GM19468 (cell line): ENCODE data around the gene SLCO4A1.

ENCODE experiments used
- ATAC-seq: cut with Tn5 transposase; IDR thresholded peaks from one replicate; pipeline ENCODE4 v1.9.1; 2021; ENCODE audit warnings: mild to moderate bottlenecking, moderate library complexity, moderate number of reproducible peaks; ENCODE audit not compliant: unreplicated experiment; ENCODE audit errors: extremely low read depth

Gene SLCO4A1

DNA sequence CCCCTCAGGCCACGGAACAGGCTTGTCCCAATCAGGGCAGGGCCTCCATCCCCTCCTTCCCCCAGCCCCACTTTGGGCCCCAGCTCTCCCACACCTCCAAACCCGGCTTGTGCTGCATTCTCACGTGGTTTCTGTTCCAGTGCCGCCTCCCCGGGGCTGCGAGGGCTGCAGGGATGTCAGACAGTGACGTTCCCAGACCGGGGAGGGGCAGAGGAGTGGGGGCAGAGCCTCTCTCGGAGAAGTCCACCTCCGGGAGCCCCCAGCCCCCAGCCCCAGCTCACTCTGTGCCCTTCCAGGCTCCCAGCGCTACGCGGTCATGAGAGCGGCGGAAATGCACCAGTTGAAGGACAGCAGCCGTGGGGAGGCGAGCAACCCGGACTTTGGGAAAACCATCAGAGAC lies 18.5 kb downstream of the SLCO4A1 start:
- no peak for ATAC-seq

GRCh38 chr20:62661647-62662046 lies 19.3 kb downstream of the SLCO4A1 start:
- ATAC-seq, result no peak

GRCh38 chr20:62662422-62662821 lies 20.1 kb downstream of the SLCO4A1 start:
- ATAC-seq, result no peak

DNA sequence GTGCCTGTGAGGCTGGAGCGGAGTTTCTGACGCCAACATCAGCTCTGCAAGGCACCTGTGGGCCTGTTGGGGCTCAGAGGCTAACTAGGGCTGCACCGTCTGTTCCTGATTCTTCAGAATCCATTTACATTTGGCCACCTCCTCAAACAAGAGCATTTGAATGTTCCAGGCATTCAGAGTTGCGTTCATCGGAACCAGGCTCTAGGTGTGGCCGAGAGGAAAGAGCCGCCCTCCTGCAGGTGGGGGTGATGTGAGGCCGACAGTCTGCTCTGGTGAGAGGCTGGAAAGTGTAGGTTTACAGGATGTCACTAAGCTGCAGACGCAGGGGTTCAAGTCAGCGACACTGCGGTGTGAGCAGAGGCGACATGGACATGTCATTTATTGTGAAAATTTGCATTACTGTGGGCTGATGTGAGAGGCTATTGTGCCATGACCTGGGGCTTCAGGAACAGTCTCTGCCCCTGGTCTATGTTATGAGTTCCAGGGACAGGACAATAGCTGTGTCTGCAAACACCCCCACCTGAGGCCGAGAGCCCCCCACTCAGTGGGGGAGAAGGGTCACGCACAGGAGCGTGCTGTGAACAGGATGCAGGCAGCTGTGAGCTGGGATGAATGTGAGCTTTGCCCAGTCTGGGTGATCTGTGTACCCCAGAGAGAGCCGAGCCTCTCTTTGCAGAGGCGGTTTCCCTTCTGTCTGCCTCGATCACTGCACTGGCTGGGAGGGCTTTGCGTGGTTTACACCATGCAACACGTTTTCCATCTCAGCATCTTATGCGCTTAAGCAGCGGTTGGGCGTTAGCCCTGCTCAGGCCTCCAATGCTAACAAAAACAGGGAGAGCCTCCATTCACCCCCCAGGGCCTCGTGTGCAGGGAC lies 21.1 kb downstream of the SLCO4A1 start:
- no peak for ATAC-seq

GRCh38 chr20:62664019-62664971 lies 22.0 kb downstream of the SLCO4A1 start:
- no peak for ATAC-seq

DNA sequence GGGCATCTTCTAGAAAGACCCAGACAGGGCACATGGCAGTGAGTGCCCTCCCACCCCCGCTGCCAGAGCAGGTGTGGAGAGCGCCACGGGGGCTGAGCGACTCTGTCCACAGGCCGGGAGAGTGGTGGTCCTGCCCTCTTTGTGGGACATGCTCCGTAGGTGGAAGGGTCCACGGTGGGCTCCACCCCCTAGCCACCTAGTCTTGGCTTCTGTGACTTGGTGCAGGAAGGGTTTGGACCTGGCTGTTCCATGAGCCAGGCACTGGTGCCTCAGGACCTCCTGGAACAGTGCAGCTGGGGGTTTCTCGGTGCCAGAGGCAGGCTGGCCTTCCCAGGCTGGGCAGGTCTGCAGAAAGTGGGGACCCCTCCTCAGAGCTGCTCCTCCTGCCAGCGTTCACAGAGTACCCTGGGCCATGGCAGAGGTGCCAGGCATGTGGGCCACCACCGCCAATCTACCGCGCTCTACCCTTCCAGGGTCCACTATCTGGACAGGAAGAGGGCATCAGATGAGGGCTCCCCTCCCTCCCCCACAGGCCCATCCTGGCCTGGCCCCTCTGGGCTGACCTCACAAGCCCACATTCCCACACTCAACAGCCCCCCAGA lies 23.0 kb downstream of the SLCO4A1 start:
- ATAC-seq, result no peak

DNA sequence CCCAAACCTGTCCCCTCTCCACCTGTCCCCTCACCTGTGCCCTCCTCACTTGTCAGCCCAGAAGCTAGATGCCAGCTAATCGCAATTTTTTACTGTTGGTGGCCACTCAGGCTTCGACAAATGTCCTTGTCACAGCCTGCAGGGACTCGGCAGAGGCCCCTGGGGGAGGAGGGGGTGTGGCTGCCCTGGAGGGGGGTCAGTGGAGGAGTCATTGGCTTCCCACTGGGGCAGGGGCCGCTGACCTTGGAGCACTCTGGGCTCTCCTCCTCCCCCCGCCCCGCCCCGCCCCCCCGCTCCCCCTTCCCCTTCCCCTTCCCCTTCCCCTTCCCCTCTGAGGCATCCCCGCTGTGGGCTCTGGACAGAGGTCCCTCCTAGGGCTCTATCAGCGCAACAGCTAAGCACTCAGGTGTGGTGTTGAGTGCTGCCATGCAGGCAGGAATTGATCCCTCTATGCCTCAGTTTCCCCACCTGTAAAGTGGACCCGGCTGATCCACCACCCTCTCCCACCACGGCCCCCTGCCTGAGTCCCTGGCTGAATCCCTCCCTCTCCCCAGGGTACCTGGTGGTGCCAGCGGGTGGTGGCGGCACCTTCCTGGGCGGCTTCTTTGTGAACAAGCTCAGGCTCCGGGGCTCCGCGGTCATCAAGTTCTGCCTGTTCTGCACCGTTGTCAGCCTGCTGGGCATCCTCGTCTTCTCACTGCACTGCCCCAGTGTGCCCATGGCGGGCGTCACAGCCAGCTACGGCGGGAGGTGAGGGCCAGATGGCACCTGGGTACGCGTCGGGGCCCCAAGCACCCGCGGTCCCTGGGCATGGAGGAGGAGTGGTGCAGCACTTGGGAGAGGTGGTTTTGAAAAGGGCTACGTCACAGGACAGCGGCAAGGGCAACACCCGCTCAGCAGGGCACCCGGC lies 23.8 kb downstream of the SLCO4A1 start:
- no peak for ATAC-seq

- ATAC-seq, result no peak
Measured at GRCh38 chr20:62666736-62667529, 24.6 kb downstream of the SLCO4A1 start.

GRCh38 chr20:62667530-62668440 lies 25.5 kb downstream of the SLCO4A1 start:
- ATAC-seq, result no peak

DNA sequence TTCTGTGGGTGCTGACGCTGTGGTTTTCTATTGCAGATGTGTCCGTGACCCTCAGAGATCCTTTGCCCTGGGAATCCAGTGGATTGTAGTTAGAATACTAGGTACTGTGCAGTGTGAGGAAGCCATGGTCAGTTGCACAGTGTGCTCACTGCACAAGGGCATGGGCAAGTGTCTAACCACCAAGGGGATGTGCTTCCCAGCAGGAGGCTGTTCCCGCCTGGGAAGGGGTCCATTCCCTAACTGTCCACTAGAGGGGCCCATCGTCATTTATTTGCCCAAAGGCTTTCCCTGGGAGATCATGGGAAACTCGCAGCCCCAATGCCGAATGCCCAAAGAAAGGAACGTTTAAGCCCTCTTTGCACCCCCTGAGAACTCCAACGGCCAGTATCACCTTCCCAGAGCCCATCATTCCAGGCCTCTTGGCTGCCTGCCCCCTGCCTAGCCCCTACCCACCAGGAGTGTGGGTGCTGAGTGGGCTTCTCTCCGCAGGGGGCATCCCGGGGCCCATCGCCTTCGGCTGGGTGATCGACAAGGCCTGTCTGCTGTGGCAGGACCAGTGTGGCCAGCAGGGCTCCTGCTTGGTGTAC lies 26.2 kb downstream of the SLCO4A1 start:
- no peak for ATAC-seq

- no peak for ATAC-seq
Measured at GRCh38 chr20:62669249-62669648, 26.9 kb downstream of the SLCO4A1 start.

DNA sequence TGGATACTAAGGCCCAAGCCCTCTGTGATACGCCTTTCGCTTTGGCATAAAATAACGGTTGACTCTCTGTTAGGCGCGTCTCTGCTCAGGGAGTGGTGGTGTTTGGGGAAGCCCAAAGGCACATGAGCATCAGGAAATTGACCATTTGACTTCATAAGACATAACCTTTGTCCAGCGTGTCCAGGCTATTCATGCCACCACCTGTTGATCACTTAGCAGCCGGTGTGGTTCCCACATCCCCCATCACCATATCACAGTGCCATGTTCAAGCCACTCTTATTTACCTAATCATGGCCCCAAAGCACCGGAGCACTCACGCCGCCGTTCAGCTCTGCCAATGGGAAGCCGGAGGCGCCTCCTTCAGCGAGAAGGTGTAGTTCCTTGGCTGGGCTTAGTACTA lies 27.9 kb downstream of the SLCO4A1 start:
- ATAC-seq, result no peak

DNA sequence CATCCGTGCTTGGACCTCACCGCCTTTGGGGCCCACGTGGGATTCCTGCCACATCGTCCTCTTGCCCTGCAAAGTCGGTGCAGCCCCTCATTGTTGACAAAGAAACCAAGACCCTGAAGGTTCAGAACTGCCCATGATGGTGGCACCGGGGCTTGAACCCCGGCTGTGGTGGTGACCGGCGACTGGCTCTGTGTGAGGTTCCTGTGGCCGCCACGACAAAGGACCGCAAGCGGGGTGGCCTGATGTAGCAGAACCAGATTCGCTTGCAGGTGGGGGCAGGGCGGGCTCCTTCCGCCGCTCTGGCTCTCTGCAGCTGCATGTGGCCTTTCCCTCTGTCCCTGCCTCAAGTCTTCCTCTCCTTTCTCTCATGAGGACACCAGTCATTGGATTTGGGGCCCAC lies 28.7 kb downstream of the SLCO4A1 start:
- no peak for ATAC-seq

DNA sequence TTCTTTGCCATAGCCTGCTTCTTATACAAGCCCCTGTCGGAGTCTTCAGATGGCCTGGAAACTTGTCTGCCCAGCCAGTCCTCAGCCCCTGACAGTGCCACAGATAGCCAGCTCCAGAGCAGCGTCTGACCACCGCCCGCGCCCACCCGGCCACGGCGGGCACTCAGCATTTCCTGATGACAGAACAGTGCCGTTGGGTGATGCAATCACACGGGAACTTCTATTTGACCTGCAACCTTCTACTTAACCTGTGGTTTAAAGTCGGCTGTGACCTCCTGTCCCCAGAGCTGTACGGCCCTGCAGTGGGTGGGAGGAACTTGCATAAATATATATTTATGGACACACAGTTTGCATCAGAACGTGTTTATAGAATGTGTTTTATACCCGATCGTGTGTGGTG lies 29.5 kb downstream of the SLCO4A1 start:
- ATAC-seq, result no peak

DNA sequence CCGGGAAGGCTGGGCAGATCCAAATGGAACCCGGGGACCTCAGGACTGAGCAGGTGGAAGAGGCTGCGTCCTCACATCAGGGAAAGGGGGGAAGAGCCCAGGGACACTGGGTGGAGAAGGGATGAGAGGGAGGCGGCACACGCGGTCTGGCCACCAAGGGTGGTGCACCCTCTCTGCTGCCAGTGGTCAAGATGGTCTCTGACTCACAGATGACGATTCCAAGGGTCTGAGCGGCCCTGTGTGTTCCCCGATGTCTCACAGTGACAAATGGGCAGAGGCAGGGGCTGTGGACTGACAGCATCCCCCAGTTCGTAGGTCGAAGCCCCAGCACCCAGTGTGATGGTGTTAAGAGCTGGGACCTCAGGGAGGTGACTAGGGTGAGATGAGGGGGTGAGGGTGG lies 32.1 kb downstream of the SLCO4A1 start:
- ATAC-seq, result no peak

DNA sequence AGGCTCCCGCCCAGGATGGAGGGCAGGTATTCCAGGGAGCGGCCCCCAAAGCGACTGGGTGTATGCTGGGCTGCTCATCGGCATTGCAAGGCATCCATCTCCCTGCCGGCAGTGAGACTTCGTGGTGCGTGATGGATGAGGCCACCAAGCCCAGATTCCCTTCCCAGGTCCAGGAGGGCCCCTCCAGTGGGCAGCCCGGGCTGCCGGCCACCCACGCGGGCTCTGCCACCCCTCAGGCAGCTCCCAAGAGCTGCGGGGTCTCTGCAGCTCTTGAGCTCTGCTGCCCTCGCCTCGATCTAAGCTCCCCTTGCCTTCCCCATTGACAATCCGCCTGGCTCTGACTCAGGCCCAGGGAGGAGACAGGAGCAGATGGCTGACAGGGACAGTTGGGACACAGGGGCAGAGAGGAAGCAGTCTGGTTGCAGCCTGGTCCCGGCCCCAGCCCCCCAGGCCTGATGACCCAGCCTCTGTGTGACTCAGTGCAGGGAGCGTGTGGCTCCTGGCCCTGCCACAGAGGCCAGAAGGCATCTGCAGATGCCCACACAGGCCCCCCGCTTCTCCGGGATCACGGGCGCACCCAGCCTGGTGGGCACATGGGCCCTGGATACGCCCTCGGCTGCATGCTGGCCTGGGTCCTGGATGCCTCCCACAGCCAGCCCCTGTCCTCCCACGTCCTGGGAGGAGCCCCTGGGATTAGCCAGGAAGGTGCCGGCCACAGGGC lies 33.0 kb downstream of the SLCO4A1 start:
- ATAC-seq, result no peak

DNA sequence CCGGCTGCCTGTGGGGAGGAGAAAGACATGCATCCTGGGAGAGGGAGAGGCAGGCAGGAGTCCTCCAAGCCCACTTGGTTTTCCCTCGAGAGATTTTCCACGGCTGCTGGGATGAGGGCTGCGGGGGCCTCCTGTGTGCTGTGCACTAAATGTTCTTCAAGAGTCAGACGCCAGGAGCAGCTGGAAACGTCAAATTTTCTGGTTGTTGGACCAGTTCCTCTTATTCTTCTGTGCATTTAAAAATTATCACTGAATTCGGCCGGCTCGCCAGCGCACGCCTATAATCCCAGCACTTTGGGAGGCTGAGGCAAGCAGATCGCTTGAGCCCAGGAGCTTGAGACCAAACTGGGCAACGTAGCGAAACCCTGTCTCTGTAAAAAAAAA lies 33.6 kb downstream of the SLCO4A1 start:
- no peak for ATAC-seq
